Gastroesophageal sphincter (tissue), 4 donors: Measurements from ENCODE around the gene HOXA5. TPM values are rescaled to one million over a fixed set of nuclear protein-coding genes. Genes with fewer than 3 reads are reported as not detected.

Experiments
- ATAC-seq: fragments of 150-250 bp; one replicate; pipeline ENCODE4 v1.9.1; 2016; ENCODE audit warnings: mild to moderate bottlenecking, moderate library complexity
- H3K27ac ChIP-seq, 4 donors: fragments of 200-600 bp; sonication (generic) in 3 of 4; 1 replicate in 3 of 4; 2 replicates in 1 of 4; pipeline ENCODE4 v1.5.1; 2016 to 2019
- H3K27me3 ChIP-seq: fragments of 200-600 bp; sonication (generic); one replicate; pipeline ENCODE4 v1.5.1; 2019
- H3K36me3 ChIP-seq, 2 donors: fragments of 200-600 bp; sonication (generic); one replicate each; pipeline ENCODE4 v1.5.1; 2019; ENCODE audit warnings: control low read depth in 1 of 2
- H3K4me1 ChIP-seq, 3 donors: fragments of 200-600 bp; sonication (generic); 1 replicate in 2 of 3; 2 replicates in 1 of 3; pipeline ENCODE4 v1.5.1; 2016 to 2019; ENCODE audit warnings: control low read depth in 2 of 3
- H3K4me3 ChIP-seq, 2 donors: fragments of 200-600 bp; sonication (generic); one replicate each; pipeline ENCODE4 v1.5.1; 2019; ENCODE audit warnings: mild to moderate bottlenecking in 1 of 2, moderate library complexity in 1 of 2
- H3K9me3 ChIP-seq, 3 donors: fragments of 200-600 bp; sonication (generic); one replicate each; pipeline ENCODE4 v1.5.1; 2017 to 2019; ENCODE audit warnings: control low read depth in 2 of 3
- EP300 ChIP-seq: sonication (generic); formaldehyde crosslinking; IDR thresholded peaks from one replicate; pipeline ENCODE4 v1.6.1; 2017; ENCODE audit warnings: antibody characterized with exemption, mild to moderate bottlenecking
- POLR2A ChIP-seq, 2 donors: fragments of 450-650 bp; IDR thresholded peaks; one replicate each; pipeline ENCODE4 v1.6.1; 2017; ENCODE audit warnings: antibody characterized with exemption in 2 of 2, mild to moderate bottlenecking in 2 of 2, moderate library complexity in 1 of 2
- POLR2AphosphoS5 ChIP-seq: sonication (generic); formaldehyde crosslinking; IDR thresholded peaks from one replicate; pipeline ENCODE4 v1.6.1; 2017; ENCODE audit warnings: antibody characterized with exemption
- WGBS, 2 donors: methylation state at CpG; one replicate each; pipeline ENCODE4 v1.1.5; 2018; ENCODE audit warnings: low coverage in 1 of 2; 5-methylcytosine and 5-hydroxymethylcytosine counted together
- total RNA-seq, 4 donors: library from RNA; depleted of rRNA; stranded (reverse); fragments of >200 nt; gene quantifications; one replicate each; pipeline ENCODE4 v1.1.0, GENCODE V29; 2016
- TF ChIP-seq, protein P1 (sequence below), 4 experiments: fragments of 200-600 bp in 2 of 4; fragments of 450-650 bp in 2 of 4; sonication (generic) in 1 of 4; IDR thresholded peaks; one replicate each; pipeline ENCODE4 v1.5.1; 2017 to 2019; ENCODE audit warnings: antibody characterized with exemption in 4 of 4, mild to moderate bottlenecking in 2 of 4, moderate library complexity in 2 of 4

Gene HOXA5
- total RNA-seq, 4 donors from 2014 or later = 11.0 to 34.6 (median 29.3) TPM

- Histone ChIP-seq H3K36me3 (no peaks in the 10 kb centered on the region), H3K4me1 (peaks cover 2 to 89% (median 35%) of the 10 kb centered on the region in 3 donors), H3K9me3 (no peaks in the 10 kb centered on the region), H3K4me3 (peak overlapping the region; percentile 50 to 54), H3K27me3 (no peaks in the 10 kb centered on the region), H3K27ac (peak overlapping the region; percentile 90 to 99 (median 98))
- TF ChIP-seq, protein P1, sequence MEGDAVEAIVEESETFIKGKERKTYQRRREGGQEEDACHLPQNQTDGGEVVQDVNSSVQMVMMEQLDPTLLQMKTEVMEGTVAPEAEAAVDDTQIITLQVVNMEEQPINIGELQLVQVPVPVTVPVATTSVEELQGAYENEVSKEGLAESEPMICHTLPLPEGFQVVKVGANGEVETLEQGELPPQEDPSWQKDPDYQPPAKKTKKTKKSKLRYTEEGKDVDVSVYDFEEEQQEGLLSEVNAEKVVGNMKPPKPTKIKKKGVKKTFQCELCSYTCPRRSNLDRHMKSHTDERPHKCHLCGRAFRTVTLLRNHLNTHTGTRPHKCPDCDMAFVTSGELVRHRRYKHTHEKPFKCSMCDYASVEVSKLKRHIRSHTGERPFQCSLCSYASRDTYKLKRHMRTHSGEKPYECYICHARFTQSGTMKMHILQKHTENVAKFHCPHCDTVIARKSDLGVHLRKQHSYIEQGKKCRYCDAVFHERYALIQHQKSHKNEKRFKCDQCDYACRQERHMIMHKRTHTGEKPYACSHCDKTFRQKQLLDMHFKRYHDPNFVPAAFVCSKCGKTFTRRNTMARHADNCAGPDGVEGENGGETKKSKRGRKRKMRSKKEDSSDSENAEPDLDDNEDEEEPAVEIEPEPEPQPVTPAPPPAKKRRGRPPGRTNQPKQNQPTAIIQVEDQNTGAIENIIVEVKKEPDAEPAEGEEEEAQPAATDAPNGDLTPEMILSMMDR (IDR thresholded peaks at IDR 0.05) = peak in 1 of 4 experiments; percentile 29
- TF ChIP-seq POLR2AphosphoS5 = no peak
- peak; percentile 7 for ATAC-seq
- WGBS, 2 donors = 0 to 27% methylated on average over 4 to 6 of the region's 14 CpGs
Measured at GRCh38 chr7:27123007-27123476, 20.4 kb downstream of the HOXA5 start.

GRCh38 chr7:27122077-27122910 lies 21.2 kb downstream of the HOXA5 start:
- Histone ChIP-seq H3K4me3 (peak overlapping the region; percentile 50 to 54), H3K27me3 (no peaks in the 10 kb centered on the region), H3K27ac (peak overlapping the region; percentile 90 to 99 (median 98)), H3K4me1 (peaks cover 2 to 84% (median 27%) of the 10 kb centered on the region in 3 donors), H3K36me3 (no peaks in the 10 kb centered on the region), H3K9me3 (no peaks in the 10 kb centered on the region)
- TF ChIP-seq POLR2AphosphoS5 (peak; percentile 42), EP300 (no peak), POLR2A (IDR thresholded peaks at IDR 0.05) (peak in 1 of 2 donors; percentile 12)
- 14 to 20% methylated on average over 14 of the region's 42 CpGs for WGBS, 2 donors
- ATAC-seq = no peak

GRCh38 chr7:27121684-27122076 lies 21.8 kb downstream of the HOXA5 start:
- Histone ChIP-seq H3K27me3 (no peaks in the 10 kb centered on the region), H3K4me3 (peak overlapping the region; percentile 50 to 54), H3K27ac (peak overlapping the region; percentile 90 to 99 (median 98)), H3K4me1 (peaks cover 0 to 77% (median 25%) of the 10 kb centered on the region in 3 donors), H3K9me3 (no peaks in the 10 kb centered on the region), H3K36me3 (no peaks in the 10 kb centered on the region)
- TF ChIP-seq POLR2AphosphoS5 = no peak
- no peak for TF ChIP-seq EP300
- TF ChIP-seq, protein P1 (IDR thresholded peaks at IDR 0.05) = no peak
- TF ChIP-seq POLR2A (IDR thresholded peaks at IDR 0.05) = no peak
- 11 to 19% methylated on average over 6 to 7 of the region's 7 CpGs for WGBS, 2 donors
- ATAC-seq = no peak

DNA sequence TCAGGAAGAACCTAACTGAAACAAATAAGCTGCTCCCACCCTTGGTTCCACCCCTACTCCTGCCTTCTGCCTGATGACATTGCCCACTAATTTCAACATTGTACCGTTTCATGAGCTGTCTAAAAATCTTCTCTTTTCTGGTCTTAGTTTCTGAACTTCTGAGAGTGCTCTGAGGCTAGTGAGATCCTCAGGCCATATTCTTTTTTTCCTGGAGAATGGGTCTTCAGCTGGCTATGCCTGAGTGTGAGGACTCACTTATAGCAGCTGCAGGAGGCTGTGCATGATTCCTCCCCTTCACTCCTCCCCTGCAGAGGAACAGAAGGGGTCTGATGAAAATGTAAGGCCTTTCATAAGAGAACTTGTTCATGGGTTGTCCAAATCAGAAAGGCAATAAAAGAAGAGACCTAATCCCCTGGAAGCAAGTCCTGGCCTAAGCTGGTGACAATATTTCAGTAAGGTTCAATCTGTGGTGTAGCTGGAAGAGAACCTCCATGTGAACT lies 24.0 kb downstream of the HOXA5 start:
- TF ChIP-seq, protein P1 (IDR thresholded peaks at IDR 0.05) = no peak
- TF ChIP-seq POLR2AphosphoS5 = peak; percentile 8
- TF ChIP-seq POLR2A (IDR thresholded peaks at IDR 0.05) = no peak
- TF ChIP-seq EP300 = no peak
- Histone ChIP-seq H3K4me1 (peaks cover 0 to 55% (median 16%) of the 10 kb centered on the region in 3 donors), H3K27me3 (no peaks in the 10 kb centered on the region), H3K4me3 (peak overlapping the region in 1 of 2 donors; percentile 54), H3K27ac (peak overlapping the region; percentile 90 to 99 (median 98)), H3K9me3 (no peaks in the 10 kb centered on the region), H3K36me3 (no peaks in the 10 kb centered on the region)
- WGBS, 2 donors = 0 to 23% methylated on average over 1 of the region's 1 CpG
- ATAC-seq = no peak

GRCh38 chr7:27118580-27118979 lies 24.9 kb downstream of the HOXA5 start:
- ATAC-seq = no peak
- TF ChIP-seq EP300 = no peak
- TF ChIP-seq POLR2A (IDR thresholded peaks at IDR 0.05) = no peak
- TF ChIP-seq, protein P1 (IDR thresholded peaks at IDR 0.05) = no peak
- TF ChIP-seq POLR2AphosphoS5 = no peak
- Histone ChIP-seq H3K4me1 (peaks cover 0 to 48% (median 16%) of the 10 kb centered on the region in 3 donors), H3K27me3 (no peaks in the 10 kb centered on the region), H3K27ac (peak overlapping the region; percentile 90 to 99 (median 98)), H3K9me3 (no peaks in the 10 kb centered on the region), H3K36me3 (no peaks in the 10 kb centered on the region), H3K4me3 (peak overlapping the region; percentile 60 to 79)
- 0 to 4% methylated on average over 2 to 3 of the region's 3 CpGs for WGBS, 2 donors
